Fibroblast of skin of scalp (primary cell): ENCODE measurements around the gene KRT7.
A peak's percentile ranks its signal among the peaks of the same experiment; 100 is the strongest.
"Not testable (repeated sequence)": the region's sequence is repeated elsewhere in the genome, so short reads cannot be mapped to it uniquely, and the experiment has no call there.

Source experiments
- DNase-seq: peaks from one replicate; pipeline ENCODE4 v3.0.0-alpha.2; 2013

The KRT7 gene

DNA sequence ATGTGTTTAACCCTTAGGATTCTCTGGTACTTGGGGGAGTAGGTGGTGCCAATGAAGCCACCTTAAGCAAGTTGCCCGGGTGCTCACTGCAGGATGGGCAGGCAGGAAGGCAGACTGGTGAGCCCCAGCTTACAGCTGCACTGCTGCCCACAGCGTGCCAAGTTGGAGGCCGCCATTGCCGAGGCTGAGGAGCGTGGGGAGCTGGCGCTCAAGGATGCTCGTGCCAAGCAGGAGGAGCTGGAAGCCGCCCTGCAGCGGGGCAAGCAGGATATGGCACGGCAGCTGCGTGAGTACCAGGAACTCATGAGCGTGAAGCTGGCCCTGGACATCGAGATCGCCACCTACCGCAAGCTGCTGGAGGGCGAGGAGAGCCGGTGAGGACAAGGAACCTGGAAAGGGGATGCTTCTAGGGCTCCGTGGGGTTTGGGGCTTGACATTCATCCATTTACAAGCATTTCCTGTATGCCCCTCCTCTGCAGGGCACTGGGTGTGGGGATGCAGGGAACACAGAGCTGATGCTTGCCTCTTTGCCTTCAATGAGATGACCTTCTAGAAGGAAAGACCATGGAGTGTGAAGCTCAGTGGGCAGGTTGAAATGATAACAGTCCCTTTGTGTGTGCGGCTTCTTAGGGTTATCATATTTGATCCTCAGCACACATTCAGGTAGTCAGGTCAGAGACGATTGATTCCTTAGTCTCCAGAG, 12.4 kb downstream of the KRT7 start:
- DNase-seq = no peak

DNA sequence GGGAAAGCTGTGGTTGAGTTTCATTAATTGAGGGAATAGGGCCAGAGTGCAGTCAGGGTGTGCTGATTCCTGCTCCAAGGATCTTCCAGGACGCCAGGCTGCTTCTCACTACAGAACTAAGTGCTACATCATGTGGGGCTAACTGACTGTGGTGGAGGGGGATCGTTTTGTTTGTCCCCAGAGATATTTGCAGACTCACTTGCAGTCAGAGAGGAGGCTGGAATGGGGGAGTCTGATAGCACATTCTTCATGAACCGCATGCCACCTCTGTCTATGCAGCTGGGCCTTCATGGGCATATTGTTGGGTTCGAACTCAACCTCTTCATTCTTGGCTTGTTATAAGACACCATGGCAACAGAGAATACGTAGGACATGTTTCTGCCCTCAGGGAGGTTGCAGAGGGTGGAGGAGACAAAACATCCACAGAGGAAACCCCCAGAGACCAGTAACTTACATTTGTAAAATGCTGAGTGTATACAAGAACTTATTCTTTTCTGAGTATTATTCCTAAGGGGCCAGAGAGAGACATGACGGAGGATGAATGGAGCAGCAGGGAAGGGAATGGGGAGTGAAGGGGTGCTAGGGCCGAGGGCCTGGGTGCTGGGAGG, 13.0 kb downstream of the KRT7 start:
- DNase-seq = peak; percentile 39

DNA sequence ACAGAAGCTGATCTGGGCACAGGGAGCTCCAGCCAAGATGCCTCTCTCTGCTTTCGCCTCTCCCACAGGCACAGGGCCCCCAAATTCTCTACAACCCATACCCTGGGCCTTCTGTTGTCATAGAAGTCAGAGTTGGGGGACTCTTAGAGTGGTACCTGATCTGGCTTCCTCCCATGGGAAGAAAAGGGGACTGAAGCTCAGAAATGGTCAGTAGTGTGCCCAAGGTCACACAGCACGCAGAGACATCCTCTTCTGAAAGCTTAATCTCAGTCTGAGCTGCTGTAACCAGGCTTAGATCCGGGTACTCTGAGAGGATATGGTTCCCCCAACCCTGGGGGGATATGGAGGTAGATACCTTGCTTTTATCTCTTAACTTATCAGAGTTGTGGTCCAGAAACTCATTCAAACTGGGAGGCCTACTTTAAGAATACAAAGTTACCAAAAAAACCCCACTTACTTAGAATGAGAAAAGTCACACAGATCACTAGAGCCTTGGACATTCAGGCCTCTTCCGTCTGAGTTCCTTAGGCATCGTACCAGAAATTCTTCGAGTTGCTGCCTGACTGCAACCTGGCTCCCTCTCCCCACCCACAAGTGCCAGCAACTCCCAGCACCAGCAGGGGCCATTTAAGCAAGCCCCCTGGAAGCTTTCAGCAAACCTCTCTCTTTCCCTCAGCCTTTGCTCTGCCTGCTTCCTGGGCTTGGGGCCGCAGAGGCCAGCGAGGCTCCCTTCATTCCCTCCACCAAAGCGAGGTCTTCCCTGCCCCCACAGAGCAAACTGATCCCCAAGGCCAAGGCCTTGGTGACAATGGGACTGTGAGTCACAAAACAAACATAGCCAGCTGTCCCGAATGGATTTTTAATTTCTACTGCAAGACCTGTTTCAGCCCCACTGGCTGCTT, 13.9 kb downstream of the KRT7 start:
- no peak for DNase-seq

DNA sequence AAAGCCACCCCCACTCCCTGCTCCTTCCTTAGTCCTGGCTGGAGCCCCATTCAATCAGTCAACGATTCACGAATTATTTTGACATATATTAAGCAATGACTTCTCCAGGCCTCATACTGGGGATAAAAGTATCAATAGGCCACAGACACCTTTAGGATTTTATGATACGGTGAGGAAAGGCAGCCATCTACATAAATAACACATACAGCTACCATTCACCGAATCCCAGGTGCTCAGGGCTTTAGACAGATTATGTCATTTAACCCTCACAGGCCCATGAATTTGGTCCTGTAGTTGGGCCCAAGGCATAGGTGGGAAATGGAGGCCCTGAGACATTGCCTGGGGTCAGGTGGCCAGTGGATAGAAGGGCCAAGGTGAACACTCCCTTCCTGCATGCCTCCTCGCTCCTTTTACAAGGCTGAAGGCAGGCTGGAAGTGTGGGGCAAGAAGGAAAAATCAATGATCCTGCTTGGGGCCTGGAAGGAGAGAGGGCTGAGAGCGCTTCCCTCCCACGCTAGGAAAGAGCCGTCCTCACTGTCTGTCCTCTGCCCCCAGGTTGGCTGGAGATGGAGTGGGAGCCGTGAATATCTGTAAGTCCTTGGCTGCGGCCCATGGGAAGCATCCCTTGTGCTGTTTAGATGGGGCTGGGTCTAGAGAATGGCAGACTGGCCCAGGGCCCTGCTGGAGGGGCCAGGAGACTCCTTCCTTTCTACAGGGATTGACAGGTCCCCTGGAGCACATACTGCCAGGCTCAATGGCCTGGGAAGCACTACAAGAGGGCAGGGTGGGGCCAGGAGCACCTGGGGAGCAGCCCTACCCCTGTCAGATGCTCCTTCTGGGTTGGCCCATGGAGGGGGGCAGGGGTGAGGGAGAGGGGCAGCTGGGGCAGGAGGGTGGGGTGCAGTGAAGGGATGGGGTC, 14.8 kb downstream of the KRT7 start:
- no peak for DNase-seq

DNA sequence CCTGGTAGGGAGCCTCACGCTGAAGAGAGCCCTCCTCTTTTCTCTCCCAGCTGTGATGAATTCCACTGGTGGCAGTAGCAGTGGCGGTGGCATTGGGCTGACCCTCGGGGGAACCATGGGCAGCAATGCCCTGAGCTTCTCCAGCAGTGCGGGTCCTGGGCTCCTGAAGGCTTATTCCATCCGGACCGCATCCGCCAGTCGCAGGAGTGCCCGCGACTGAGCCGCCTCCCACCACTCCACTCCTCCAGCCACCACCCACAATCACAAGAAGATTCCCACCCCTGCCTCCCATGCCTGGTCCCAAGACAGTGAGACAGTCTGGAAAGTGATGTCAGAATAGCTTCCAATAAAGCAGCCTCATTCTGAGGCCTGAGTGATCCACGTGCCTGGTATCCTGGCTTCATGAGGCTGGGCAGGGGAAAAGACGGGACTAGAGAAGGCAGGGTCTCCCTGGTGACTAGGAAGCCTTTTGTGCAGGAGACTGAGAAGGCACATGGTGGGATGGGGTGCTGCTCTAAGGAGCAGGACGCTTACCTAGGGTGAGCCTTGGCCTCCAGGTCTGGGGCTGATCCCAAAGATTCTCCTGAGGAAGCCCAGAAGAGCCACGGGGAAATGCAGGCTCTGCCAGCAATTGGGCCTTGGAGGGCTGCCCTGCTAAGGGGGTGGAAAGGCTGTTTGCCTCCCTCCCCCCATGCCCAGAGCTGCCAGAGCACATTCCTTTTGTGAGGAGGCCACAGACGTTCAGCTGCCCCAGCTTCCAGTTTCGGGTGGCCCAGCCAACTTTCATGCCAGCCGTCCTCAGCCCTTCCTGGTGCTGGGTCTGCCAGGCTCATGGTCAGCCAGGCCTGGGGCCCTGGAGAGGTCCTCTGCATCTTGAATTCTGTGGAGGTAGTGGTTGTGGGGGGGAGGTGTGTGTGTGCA, 15.8 kb downstream of the KRT7 start:
- DNase-seq = peak; percentile 44

DNA sequence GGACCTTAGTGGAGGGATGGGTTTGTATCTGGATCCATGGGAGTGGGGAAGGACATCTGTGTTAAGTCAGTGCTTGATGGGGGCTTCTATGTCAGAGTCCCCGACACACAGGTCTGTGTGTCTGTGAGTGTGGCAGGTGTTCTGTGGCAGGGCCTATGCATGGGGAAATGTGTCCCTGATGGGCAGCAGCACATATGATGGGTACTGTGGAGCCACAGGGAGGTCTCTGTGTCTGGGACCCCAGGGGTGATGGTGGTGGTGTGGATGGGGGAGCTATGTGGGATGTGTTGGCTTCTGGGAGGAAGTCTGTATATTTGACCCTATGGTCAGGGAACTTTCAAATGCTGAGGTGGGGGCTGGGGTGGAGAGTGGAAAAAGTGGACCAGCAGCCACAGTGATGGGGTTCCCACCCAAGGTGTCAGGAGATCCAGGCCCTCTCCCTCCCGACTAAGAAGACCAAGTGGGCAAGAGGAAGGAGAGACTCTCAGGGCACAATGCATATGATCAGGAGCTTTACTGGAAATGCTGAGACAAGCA, 16.5 kb downstream of the KRT7 start:
- DNase-seq = no peak

DNA sequence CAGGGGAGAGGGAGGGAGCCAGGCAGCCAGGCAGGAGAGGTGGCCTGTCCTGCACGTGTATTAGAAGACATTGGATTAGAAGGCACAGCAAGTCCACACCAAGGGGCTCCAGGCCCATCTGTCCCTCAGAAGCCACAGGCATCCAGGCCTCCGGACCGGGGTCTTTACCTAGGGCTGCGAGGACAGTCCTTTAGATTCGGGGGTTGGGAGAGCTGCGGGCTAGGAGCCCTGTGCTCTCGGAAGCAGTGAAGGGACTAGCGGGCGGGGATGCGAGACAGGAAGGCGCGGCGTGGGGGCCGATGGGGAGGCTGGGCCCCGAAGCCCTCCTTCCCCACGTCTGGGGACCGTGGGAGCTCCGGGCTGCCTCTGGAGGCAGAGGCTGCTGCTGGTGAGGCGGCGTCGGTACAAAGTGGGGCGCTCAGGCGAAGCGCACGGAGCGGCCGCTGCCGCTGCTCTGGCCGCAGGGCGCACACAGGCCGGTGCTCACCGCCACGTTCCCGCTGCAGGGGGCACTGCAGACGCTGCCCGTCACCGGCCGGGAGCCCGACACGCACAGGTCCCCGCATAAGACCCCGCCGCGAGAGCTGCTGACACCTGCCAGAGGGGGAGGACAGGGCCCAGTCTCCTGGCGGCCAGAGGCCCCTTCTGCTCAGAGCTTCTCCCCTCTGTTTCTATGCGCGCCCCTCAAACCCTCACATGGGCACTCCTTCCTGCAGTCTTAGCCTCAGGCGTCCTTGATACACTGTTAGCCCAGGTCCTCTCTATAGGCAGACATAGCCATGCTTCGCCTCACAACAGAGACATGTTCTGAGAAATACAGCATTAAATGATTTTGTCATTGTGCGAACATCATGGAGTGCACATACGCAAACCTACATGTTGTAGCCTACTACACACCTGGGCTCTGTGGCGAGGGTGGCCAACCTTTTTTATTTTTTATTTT, 17.3 kb downstream of the KRT7 start:
- DNase-seq = no peak

DNA sequence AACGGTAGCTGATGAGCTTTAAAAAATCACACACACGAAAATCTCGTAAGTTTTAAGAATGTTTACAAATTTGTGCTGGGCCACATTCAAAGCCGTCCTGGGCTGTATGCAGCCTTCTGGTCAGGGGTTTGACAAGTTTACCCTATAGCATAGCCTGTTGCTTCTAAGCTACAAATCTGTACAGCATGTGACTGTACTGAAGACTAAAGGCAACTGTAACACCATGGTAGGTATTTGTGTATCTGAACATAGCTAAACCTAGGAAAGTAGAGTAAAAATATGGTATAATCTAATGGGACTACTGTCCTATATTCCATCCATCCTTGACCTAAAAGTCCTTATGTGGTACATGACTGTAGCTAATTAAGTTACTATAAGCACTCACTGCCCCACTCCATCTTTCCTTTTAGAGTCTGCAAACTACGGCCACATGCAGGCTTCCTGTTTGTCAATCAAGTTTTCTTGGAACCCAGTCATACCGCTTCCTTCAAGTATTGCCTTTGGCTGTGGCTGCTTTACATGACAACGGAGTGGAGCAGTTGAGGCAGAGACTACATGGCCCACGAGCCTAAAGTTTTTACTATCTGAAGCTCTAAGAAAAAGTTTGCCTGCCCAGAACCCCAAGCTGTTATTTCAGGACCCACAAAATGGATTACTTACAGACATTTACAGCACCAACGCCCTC, 18.5 kb downstream of the KRT7 start:
- DNase-seq = no peak

DNA sequence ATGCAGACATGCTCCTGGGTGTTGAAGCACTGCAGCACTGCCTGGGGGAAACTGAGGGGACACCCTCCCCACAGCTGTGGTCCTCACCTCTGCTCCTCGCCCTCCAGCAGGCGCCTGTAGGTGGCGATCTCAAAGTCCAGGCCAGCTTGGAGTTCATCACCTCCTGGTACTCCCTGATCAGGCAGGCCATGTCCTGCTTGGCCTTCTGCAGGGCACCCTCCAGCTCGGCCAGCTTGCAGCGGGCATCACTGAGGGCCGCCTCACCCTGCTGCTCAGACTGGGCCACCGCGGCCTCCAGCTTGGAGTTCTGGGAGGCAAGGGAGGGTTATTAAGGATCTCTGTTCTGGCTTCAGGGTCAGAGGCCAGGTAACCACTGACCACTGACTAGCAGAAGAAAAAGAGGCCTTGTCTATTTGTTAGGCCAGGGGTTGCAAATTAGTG, 19.2 kb downstream of the KRT7 start:
- not testable (repeated sequence) for DNase-seq

DNA sequence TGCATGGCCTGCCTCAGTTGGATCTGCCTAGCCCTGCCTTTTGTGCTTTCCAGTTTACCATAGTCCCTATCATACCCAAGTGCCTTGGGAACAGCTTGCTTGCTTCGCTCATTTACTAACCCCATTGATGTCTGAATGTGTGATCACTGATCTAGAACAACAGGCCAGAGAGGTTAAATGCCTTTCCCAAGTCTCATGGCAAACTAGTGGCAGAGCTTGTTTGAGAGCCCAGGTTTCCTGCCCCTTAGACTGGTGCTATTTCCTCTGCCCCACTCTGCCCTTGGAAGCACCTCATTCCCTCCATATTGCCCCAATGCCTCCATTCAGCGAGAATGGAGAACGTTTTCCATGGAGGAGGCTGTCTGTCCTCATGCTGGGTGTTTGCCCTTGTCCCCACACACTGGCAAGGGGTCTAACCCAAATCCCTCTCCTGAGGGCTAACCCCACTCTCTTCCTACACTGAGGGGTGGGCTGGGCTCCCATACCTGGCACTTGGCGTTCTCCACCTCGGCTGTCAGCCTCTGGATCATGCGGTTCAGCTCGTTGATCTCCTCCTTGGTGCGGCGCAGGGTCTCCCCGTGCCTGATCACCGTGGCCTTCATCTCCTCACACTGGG, 19.8 kb downstream of the KRT7 start:
- no peak for DNase-seq

DNA sequence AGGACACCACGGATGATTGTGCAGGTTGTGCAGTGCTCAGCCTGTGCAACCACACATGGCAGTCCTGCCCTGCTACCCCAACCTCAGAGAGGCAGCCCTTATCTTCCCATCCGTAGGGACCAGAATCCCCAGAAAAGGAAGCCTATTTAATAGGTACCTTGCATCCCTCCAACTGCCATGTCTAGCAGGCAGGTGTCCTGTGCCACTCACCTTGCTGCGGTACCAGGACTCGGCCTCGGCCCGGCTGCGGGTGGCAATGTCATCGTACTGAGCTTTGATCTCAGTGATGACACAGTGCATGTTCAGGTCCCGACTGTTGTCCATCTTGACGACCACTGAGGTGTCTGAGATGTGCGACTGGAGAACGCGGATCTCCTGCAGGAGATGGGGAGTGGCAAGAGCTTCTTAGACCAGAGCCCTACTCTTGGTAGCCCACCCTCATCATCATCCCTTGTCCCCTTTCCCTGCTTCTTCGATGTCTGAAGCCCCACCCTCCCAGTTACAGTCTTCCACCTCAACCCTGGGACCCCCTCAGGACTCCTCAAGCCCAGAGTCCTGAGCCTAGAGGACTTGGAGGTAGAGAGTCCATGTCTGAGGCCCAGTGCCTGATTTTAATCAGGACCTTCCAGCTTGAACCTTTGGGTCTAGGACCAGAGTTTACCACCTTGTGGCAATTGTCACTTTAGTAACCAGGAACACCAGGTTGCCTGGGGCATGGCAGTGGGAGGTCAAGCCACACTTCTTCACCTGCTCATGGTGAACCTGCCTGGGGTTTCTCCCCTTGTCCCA, 20.5 kb downstream of the KRT7 start:
- DNase-seq = no peak

DNA sequence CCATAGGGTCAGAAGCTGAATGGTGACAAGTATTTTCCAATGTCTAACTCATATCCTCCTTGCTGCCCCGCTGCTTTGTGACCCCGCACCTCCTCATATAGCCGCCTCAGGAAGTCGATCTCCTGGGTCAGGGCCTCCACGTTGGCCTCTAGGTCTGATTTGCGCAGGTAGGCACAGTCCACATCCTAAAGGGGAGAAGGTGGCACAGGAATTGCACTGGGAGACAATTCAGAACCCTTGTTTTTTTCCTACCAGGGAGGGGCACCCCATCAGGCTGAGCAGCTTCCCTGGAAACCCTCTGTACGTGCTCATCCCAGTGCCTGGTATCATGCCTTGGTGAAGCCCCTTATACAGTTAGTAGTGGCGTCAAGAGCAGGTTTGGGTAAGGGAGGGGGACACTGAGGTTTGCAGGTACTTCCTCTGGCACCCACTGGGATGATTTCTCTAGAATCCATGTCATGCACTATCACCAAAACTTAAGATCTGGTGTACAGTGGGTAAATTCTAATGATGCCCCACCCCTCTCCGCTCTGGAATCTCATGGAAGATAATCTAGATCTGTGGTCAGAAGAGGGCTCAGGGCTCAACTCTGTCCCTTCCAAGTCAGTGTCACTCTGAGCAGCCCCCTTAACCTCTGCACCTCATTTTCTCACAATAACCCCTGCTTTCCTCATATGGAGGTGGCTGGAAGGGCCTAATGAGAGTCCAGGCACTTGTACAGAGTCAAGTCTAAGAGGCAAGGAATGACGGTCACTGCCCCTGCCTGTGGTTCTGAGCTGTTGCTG, 21.3 kb downstream of the KRT7 start:
- no peak for DNase-seq

DNA sequence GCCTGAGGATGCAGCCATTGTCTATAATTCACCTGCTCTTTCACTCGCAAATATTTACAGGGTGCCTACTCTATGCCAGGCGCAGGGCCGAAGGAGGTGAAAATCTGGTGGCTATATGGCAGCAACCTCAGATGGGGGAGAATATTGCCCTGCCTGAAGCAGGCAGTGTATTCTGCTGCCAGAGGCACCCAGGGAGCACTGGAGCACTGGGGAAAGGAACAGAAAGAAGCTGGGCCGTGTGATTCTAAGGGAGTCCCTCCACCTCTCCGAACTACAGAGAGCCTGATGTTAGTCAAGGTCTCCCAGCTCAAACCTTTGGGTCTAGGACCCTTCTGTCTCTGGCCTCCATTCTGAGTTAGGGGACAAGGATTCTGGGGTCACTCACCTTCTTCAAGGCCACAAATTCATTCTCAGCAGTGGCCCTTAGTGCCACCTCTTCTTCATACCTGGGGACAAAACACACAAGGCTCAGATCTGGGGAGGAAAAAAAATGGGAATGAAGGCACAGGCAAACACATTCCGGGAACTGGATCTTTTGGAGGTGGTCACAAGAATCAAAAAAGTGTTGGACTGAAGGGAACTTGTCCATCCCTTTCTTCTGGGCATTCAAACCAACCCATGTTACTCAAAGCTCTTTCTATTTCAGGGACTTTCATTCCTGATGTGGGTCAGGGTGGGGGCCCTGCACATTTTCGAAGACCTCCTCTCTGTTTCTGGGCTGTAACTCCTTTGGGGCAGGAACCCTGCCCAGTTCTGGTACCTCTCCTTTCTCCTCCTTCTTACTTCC, 22.1 kb downstream of the KRT7 start:
- no peak for DNase-seq

DNA sequence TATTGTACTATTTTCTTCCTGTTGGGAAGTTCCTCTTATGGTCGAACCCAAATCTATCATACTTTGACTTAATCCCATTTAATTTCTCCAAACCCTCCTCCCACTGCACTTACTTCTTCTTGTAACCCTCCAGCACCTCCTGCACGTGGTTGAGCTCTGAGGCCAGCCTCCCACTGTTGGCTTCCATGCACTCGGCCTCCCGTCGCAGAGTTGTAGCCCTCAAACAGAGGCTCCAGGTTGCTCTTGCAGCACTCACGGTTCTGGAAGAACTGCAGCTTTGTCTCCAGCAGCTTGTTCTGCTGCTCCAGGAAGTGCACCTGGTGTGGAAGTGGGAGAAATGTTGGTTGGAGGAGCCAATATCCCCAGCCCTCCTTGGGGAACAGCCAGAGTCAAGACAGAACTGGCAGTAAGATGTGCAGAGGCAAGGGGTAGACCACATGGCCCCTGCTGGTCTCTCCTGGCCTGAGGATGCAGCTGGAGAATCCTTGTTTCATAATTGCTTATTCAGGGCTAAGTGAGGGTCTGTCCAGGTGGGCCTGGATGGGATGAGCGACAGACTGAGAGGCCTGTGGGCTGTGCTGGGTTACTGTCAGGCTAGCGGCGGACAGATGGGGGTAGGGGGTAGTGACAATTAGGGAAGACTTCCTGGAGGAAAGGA, 23.0 kb downstream of the KRT7 start:
- no peak for DNase-seq

DNA sequence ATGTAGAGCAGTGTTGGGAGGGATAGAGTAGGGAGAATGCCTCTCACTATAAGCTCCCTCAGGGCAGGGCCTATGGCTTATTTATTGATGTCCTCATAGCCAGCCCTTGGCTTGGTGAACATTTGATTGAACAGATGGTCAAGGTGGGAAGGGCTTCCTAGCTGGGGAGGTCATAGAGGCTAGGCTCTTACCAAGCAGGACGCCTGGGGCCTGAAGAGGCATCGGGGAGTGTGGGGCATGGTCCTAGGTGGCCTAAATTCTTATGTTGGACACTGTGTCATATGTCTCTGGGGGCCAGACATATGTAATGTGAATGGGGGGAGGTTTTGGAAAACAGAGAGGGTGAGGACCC, 23.5 kb downstream of the KRT7 start:
- DNase-seq = no peak

DNA sequence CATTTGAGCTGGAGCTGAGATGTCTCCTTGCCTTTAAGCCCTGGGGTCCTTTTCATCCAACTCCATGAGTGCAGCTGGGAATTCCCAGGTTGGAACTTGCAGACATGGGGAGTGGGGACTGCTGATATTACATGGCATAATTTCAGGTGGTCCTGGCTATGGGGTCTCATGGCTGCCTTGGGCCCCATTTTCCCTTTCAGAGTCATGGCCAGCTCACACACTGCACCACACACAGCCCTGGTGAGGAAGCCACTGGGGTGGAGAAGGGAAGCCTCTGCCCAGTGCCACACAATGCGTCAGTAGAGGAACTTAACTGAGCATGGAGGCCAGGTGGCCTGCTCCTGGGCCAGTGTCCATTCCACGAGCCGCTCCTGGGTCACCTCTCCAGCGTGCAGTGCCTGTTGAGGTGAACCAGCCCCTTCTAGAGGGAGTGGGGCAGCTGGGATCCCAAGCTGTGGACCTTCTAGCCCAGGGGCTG, 24.1 kb downstream of the KRT7 start:
- DNase-seq = no peak
